GM12878 (cell line): ENCODE results near the gene CTNNBL1. TPM values are rescaled to one million over a fixed set of nuclear protein-coding genes. Genes with fewer than 3 reads are reported as not detected.

Experiments used
- ATAC-seq: fragments of 200-7000 bp; cut with Tn5 transposase; 3 replicates; pipeline ENCODE4 v1.9.1; 2020; ENCODE audit warnings: mild to moderate bottlenecking, moderate library complexity
- Bru-seq: library from RNA; stranded (reverse); fragments of 400-500 nt; gene quantifications from one replicate; lab custom pipeline; 2021; lab: Mats Ljungman, UMichigan
- BruChase-seq, 2 experiments: library from RNA; stranded (reverse); fragments of 400-500 nt; gene quantifications; one replicate each; lab custom pipeline; 2021; lab: Mats Ljungman, UMichigan
- BruUV-seq: library from RNA; stranded (reverse); fragments of 400-500 nt; replicated peaks from 2 replicates; lab custom pipeline; 2021; lab: Mats Ljungman, UMichigan
- CTCF ChIA-PET: fragments of 300-600 bp; sonication (Branson Sonifier 250); formaldehyde crosslinking; extraction: SDS; loops from one replicate; lab custom pipeline; 2021; ENCODE audit warnings: inconsistent platforms; lab: Yijun Ruan, JAX
- POLR2A ChIA-PET: fragments of 350-600 bp; formaldehyde crosslinking; extraction: SDS; loops from one replicate; lab custom pipeline; 2021; ENCODE audit warnings: inconsistent platforms; lab: Charles Lee
- RAD21 ChIA-PET: fragments of 300-600 bp; sonication (Branson Sonifier 250); formaldehyde crosslinking; loops from one replicate; lab custom pipeline; 2023; ENCODE audit warnings: antibody characterized with exemption; ENCODE audit not compliant: unreplicated experiment; lab: Charles Lee
- SMC1A ChIA-PET: fragments of 300-600 bp; sonication (Branson Sonifier 250); formaldehyde crosslinking; loops from one replicate; lab custom pipeline; 2023; ENCODE audit not compliant: unreplicated experiment, uncharacterized antibody; lab: Charles Lee
- DNase-seq: peaks from one replicate; pipeline ENCODE4 v3.0.0-alpha.2; 2011; ENCODE audit warnings: low read depth, low spot score
- FAIRE-seq: peaks from 3 replicates; lab custom pipeline; 2011; peaks lifted over from hg19 to GRCh38; lab: Jason Lieb, UNC
- H2AFZ ChIP-seq: 2 replicates; pipeline ENCODE4 v1.6.0; 2011; ENCODE audit warnings: low read depth, low read length, control low read depth; ENCODE audit not compliant: control insufficient read depth
- H3K27ac ChIP-seq: 2 replicates; pipeline ENCODE4 v1.5.1; 2011; ENCODE audit warnings: control low read depth; ENCODE audit not compliant: control insufficient read depth, insufficient read depth
- H3K27me3 ChIP-seq, 2 experiments: replicated peaks in 1 of 2; 2 replicates each; pipeline versions ENCODE4 v1.6.0 to v1.6.1; 2011; ENCODE audit warnings: low read length in 1 of 2; ENCODE audit not compliant: control insufficient read depth in 2 of 2, insufficient read depth in 2 of 2
- H3K36me3 ChIP-seq, 2 experiments: 2 replicates each; pipeline ENCODE4 v1.5.1; 2011; ENCODE audit warnings: low read length in 1 of 2; ENCODE audit not compliant: control insufficient read depth in 2 of 2, insufficient read depth in 2 of 2
- H3K4me1 ChIP-seq: 2 replicates; pipeline ENCODE4 v1.6.1; 2011; ENCODE audit warnings: mild to moderate bottlenecking, low read length, moderate library complexity, mixed read lengths; ENCODE audit not compliant: control insufficient read depth, insufficient read depth
- H3K4me2 ChIP-seq: 2 replicates; pipeline ENCODE4 v1.6.0; 2011; ENCODE audit warnings: control low read depth; ENCODE audit not compliant: control insufficient read depth, insufficient read depth
- H3K4me3 ChIP-seq: fragments of 200-600 bp; sonication (generic); 2 replicates; pipeline ENCODE4 v1.5.1; 2016
- H3K79me2 ChIP-seq: 2 replicates; pipeline ENCODE4 v1.6.0; 2011; ENCODE audit warnings: low read length; ENCODE audit not compliant: control insufficient read depth, insufficient read depth
- H3K9ac ChIP-seq: 2 replicates; pipeline ENCODE4 v1.8.0; 2011; ENCODE audit warnings: low read length, control low read depth, mixed read lengths; ENCODE audit not compliant: control insufficient read depth, insufficient read depth
- H3K9me3 ChIP-seq: replicated peaks from 3 replicates; pipeline ENCODE4 v1.5.1; 2011; ENCODE audit warnings: mild to moderate bottlenecking, low read length; ENCODE audit not compliant: control insufficient read depth, insufficient read depth
- H4K20me1 ChIP-seq: 2 replicates; pipeline ENCODE4 v1.6.0; 2011; ENCODE audit not compliant: control insufficient read depth, insufficient read depth
- E2F8 ChIP-seq: fragments of 450-650 bp; IDR thresholded peaks from 2 replicates; pipeline ENCODE4 v1.6.1; 2018; ENCODE audit warnings: mild to moderate bottlenecking, low read depth, moderate library complexity; ENCODE audit not compliant: partially characterized antibody
- E4F1 ChIP-seq: fragments of 450-650 bp; IDR thresholded peaks from 2 replicates; pipeline ENCODE4 v1.6.1; 2018; ENCODE audit warnings: borderline replicate concordance, mild to moderate bottlenecking; ENCODE audit not compliant: partially characterized antibody
- EZH2 ChIP-seq: IDR thresholded peaks from 2 replicates; pipeline ENCODE4 v1.6.1; 2012; ENCODE audit warnings: low read depth, mild to moderate bottlenecking, control low read depth, inconsistent platforms, low read length, borderline replicate concordance; ENCODE audit not compliant: control insufficient read depth
- HDGF ChIP-seq: fragments of 450-650 bp; IDR thresholded peaks from 2 replicates; pipeline ENCODE4 v1.6.1; 2016; ENCODE audit warnings: antibody characterized with exemption
- IKZF1 ChIP-seq: fragments of 450-650 bp; conservative IDR thresholded peaks from 2 replicates; pipeline ENCODE4 v1.6.1; 2017; ENCODE audit warnings: antibody characterized with exemption, mild to moderate bottlenecking
- NFYB ChIP-seq: IDR thresholded peaks from 2 replicates; pipeline ENCODE4 v1.6.1; 2011; ENCODE audit warnings: low read depth, mild to moderate bottlenecking, low read length, improper control_type of control experiment, moderate library complexity; ENCODE audit not compliant: insufficient read depth
- POU2F2 ChIP-seq: IDR thresholded peaks from 3 replicates; pipeline ENCODE4 v1.6.1; 2011; ENCODE audit warnings: low read depth, mild to moderate bottlenecking, low read length, borderline replicate concordance
- RAD51 ChIP-seq: fragments of 450-650 bp; IDR thresholded peaks from 2 replicates; pipeline ENCODE4 v1.6.1; 2016; ENCODE audit warnings: moderate library complexity, mild to moderate bottlenecking, inconsistent platforms
- SIX5 ChIP-seq: IDR thresholded peaks from 2 replicates; pipeline ENCODE4 v1.6.1; 2011; ENCODE audit warnings: mild to moderate bottlenecking, low read depth, low read length, moderate library complexity; ENCODE audit not compliant: severe bottlenecking
- YY1 ChIP-seq: IDR thresholded peaks from 2 replicates; pipeline ENCODE4 v1.6.1; 2011; ENCODE audit warnings: low read depth, mild to moderate bottlenecking, low read length
- WGBS: methylation state at CpG from one replicate; pipeline ENCODE4 v1.1.6; 2016; ENCODE audit warnings: low lambda C conversion rate; ENCODE audit not compliant: insufficient replicate concordance, insufficient coverage; ENCODE audit errors: missing lambda C conversion rate; 5-methylcytosine and 5-hydroxymethylcytosine counted together
- in situ Hi-C: fragments of 300-500 bp; cut with MboI; formaldehyde crosslinking; loops from 9 replicates; pipeline ENCODE4 v1.14.3; 2018; ENCODE audit warnings: mixed read lengths
- intact Hi-C: fragments of 100-400 bp; cut with micrococcal nuclease; formaldehyde crosslinking; loops from one replicate; pipeline ENCODE4 v1.14.2; 2022; ENCODE audit not compliant: unreplicated experiment
- long read RNA-seq, 2 experiments: library from polyadenylated mRNA; unstranded; transcript quantifications; one replicate each; pipeline ENCODE4 v2.0.0, GENCODE V29; 2019 to 2020
- polyA minus RNA-seq, 3 experiments: library from RNA; depleted of rRNA, polyadenylated mRNA; stranded (reverse); fragments of >200 nt; gene quantifications; 2 replicates each; pipeline ENCODE4 v1.2.3, GENCODE V29; 2011
- polyA plus RNA-seq, 11 experiments: library from polyadenylated mRNA; depleted of rRNA in 4 of 11; unstranded in 6 of 11; stranded (reverse) in 5 of 11; fragments of >200 nt; fragmentation: Nextera tagmentation in 4 of 11; fragmentation: Illumina TruSeq in 1 of 11; extraction: Ambion mirVana in 4 of 11; extraction: Trizol in 1 of 11; gene quantifications; 1 replicate in 1 of 11; 2 replicates in 10 of 11; pipeline versions ENCODE4 v1.2.1 to v1.2.3, GENCODE V29; 2011 to 2016; ENCODE audit warnings: inconsistent platforms in 2 of 11, missing spikeins in 2 of 11, low read depth in 1 of 11
- total RNA-seq, 4 experiments: library from RNA; depleted of rRNA in 3 of 4; stranded (reverse); fragments of >200 nt in 3 of 4; fragmentation: Illumina TruSeq in 1 of 4; extraction: Trizol in 1 of 4; gene quantifications; 2 replicates each; pipeline versions ENCODE4 v1.2.1 to v1.2.3, GENCODE V29; 2013 to 2021

The CTNNBL1 gene
- total RNA-seq (2013; cell fraction: nucleolus; rRNA removed): 38.7 and 40.1 TPM in 2 replicates
- total RNA-seq (2014; rRNA removed): 43.1 TPM in 2 replicates
- 63.3 and 64.7 TPM in 2 replicates for total RNA-seq (2014; rRNA removed; fragmentation: Illumina TruSeq; extraction: Trizol)
- 79.7 and 87.3 TPM in 2 replicates for total RNA-seq (2021)
- polyA plus RNA-seq (2011; ENCODE audit: low read depth): 41.2 TPM
- 37.8 and 46.2 TPM in 2 replicates for polyA plus RNA-seq (2011; rRNA removed)
- 35.0 and 39.9 TPM in 2 replicates for polyA plus RNA-seq (2011; cell fraction: cytosol; rRNA removed)
- polyA plus RNA-seq (2011; cell fraction: nucleus; rRNA removed): 27.3 and 29.7 TPM in 2 replicates
- polyA plus RNA-seq (2012): 59.1 and 60.9 TPM in 2 replicates
- polyA plus RNA-seq (2014; fragmentation: Illumina TruSeq; extraction: Trizol): 69.6 and 82.7 TPM in 2 replicates
- 100 to 1,000 TPM in 1 of 2 experiments, 10 to 100 TPM in 1; 66.1 to 102 TPM for polyA plus RNA-seq (2014; fragmentation: Nextera tagmentation; extraction: Ambion mirVana)
- 59.9 and 62.8 TPM in 2 replicates for polyA plus RNA-seq (2014; rRNA removed)
- polyA plus RNA-seq (2016; fragmentation: Nextera tagmentation; extraction: Ambion mirVana): 100 to 1,000 TPM; 102 TPM
- polyA minus RNA-seq (2011; rRNA and poly(A)+ RNA removed): 41.7 and 48.8 TPM in 2 replicates
- 13.4 and 18.1 TPM in 2 replicates for polyA minus RNA-seq (2011; cell fraction: cytosol; rRNA and poly(A)+ RNA removed)
- 16.9 and 26.8 TPM in 2 replicates for polyA minus RNA-seq (2011; cell fraction: nucleus; rRNA and poly(A)+ RNA removed)
- Bru-seq, nascent RNA: percentile 76 among the genes with signal in this experiment
- BruChase-seq, experiment 1, labeled RNA remaining after a 6-hour chase: percentile 66 among the genes with signal in this experiment
- BruChase-seq, experiment 2, labeled RNA remaining after a 2-hour chase: percentile 65 among the genes with signal in this experiment
- long read RNA-seq, experiment 1, transcript CTNNBL1-201 (16 exons, 1,925 nt): major isoform, 104 of 126 reads
- long read RNA-seq, experiment 1, partial matches to known transcripts: 3 of 126 reads
- long read RNA-seq, experiment 1, other reads (novel, unspliced or antisense): 19 of 126 reads
- long read RNA-seq, experiment 2, transcript CTNNBL1-201 (16 exons, 1,925 nt): major isoform, 379 of 433 reads
- long read RNA-seq, experiment 2, partial matches to known transcripts: 17 of 433 reads
- long read RNA-seq, experiment 2, other reads (novel, unspliced or antisense): 35 of 433 reads

GRCh38 chr20:37693635-37694626 lies at the start of gene CTNNBL1:
TSS of gene CTNNBL1 (plus strand) at chr20:37694030. CDS start at chr20:37694123, 93 bp downstream.
- Histone ChIP-seq H2AFZ (peak within 1 kb of the TSS; percentile 87), H4K20me1 (no peaks in the 10 kb centered on the region), H3K4me3 (peak within 1 kb of the TSS; percentile 97), H3K9ac (peak within 1 kb of the TSS; percentile 82), H3K4me1 (peaks cover 18% of the 10 kb centered on the region), H3K9me3 (no peaks in the 10 kb centered on the region; the same call in 2 of the 3 replicates), H3K27ac (peak within 1 kb of the TSS; percentile 58), H3K27me3 (no peaks in the 10 kb centered on the region), H3K4me2 (peak within 1 kb of the TSS; percentile 99), H3K79me2 (peaks cover 35% of the 10 kb centered on the region), H3K36me3 (no peaks in the 10 kb centered on the region)
- peak; percentile 98 for FAIRE-seq
- ChIA-PET POLR2A (interaction anchor here (1.7 kb wide), 1 partner anchor 779 kb away, joined by 5 read pairs; the partner anchor contains the start of gene RALGAPB), SMC1A (interaction anchor here (1.4 kb wide), 1 partner anchor 10 kb away, joined by 3 read pairs; no protein-coding TSS in a partner anchor), CTCF (interaction anchor here (1.0 to 2.2 kb wide), 3 partner anchors 11 to 528 kb away, joined by 3 to 9 read pairs (median 3); no protein-coding TSS in a partner anchor), RAD21 (interaction anchor here (0.5 to 1.4 kb wide), 2 partner anchors 110 to 420 kb away, joined by 3 to 4 read pairs; no protein-coding TSS in a partner anchor)
- no TSS peak for BruUV-seq
- WGBS: 1% methylated on average over 48 of the region's 54 CpGs
- ATAC-seq: peak; percentile 92
- intact Hi-C loops (no loop called here), in situ Hi-C loops (no loop called here)
- DNase-seq: peak; percentile 89
- no peak for TF ChIP-seq RAD51
- TF ChIP-seq YY1: no peak; the same call in 1 of the 2 replicates
- TF ChIP-seq E4F1: peak; percentile 100
- TF ChIP-seq HDGF: no peak
- TF ChIP-seq SIX5: peak; percentile 73
- peak; percentile 73 for TF ChIP-seq IKZF1
- TF ChIP-seq EZH2: no peak
- 0 out of 3 replicates have a peak, but pooled peaks have one; percentile 12 for TF ChIP-seq POU2F2
- TF ChIP-seq NFYB: peak; percentile 96
- TF ChIP-seq E2F8: no peak
